ENCODE results near the gene STRBP.

DNA sequence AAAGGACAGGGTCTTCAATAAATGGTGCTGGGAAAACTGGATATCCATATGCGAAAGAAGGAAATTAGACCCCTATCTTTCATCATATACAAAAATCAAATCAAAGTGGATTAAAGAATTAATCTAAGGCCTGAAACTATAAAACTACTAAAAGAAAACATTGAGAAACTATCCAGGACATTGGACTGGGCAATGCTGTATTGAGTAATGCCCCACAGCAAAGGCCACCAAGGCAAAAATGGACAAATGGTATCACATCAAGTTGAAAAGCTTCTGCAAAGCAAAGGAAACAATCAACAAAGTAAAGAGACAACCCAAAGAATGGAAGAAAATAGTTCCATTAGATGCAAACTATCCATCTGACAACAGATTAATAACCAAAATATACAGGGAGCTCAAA, 72.3 kb downstream of the STRBP start:
- TF ChIP-seq, protein P1, sequence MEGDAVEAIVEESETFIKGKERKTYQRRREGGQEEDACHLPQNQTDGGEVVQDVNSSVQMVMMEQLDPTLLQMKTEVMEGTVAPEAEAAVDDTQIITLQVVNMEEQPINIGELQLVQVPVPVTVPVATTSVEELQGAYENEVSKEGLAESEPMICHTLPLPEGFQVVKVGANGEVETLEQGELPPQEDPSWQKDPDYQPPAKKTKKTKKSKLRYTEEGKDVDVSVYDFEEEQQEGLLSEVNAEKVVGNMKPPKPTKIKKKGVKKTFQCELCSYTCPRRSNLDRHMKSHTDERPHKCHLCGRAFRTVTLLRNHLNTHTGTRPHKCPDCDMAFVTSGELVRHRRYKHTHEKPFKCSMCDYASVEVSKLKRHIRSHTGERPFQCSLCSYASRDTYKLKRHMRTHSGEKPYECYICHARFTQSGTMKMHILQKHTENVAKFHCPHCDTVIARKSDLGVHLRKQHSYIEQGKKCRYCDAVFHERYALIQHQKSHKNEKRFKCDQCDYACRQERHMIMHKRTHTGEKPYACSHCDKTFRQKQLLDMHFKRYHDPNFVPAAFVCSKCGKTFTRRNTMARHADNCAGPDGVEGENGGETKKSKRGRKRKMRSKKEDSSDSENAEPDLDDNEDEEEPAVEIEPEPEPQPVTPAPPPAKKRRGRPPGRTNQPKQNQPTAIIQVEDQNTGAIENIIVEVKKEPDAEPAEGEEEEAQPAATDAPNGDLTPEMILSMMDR (conservative IDR thresholded peaks at IDR 0.05; ENCODE audit: low read depth, low read length): no peak
- no peak for TF ChIP-seq RAD21 (IDR thresholded peaks at IDR 0.05; ENCODE audit: low read length)
- TF ChIP-seq POLR2A (IDR thresholded peaks at IDR 0.05; ENCODE audit: low read depth, low read length): no peak
- TF ChIP-seq, protein P2, sequence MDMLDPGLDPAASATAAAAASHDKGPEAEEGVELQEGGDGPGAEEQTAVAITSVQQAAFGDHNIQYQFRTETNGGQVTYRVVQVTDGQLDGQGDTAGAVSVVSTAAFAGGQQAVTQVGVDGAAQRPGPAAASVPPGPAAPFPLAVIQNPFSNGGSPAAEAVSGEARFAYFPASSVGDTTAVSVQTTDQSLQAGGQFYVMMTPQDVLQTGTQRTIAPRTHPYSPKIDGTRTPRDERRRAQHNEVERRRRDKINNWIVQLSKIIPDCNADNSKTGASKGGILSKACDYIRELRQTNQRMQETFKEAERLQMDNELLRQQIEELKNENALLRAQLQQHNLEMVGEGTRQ (IDR thresholded peaks at IDR 0.05; ENCODE audit: low read depth, low read length): no peak
- TF ChIP-seq FOS (IDR thresholded peaks at IDR 0.05; ENCODE audit: low read depth, low read length): no peak
- no peak for TF ChIP-seq MXI1 (IDR thresholded peaks at IDR 0.05; ENCODE audit: borderline replicate concordance, low read depth, low read length)
- TF ChIP-seq, protein P3, sequence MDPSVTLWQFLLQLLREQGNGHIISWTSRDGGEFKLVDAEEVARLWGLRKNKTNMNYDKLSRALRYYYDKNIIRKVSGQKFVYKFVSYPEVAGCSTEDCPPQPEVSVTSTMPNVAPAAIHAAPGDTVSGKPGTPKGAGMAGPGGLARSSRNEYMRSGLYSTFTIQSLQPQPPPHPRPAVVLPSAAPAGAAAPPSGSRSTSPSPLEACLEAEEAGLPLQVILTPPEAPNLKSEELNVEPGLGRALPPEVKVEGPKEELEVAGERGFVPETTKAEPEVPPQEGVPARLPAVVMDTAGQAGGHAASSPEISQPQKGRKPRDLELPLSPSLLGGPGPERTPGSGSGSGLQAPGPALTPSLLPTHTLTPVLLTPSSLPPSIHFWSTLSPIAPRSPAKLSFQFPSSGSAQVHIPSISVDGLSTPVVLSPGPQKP (IDR thresholded peaks at IDR 0.05; ENCODE audit: borderline replicate concordance, low read depth, low read length): no peak
- TF ChIP-seq CEBPB (IDR thresholded peaks at IDR 0.05; ENCODE audit: low read depth, low read length): no peak
- TF ChIP-seq RFX5 (IDR thresholded peaks at IDR 0.05; ENCODE audit: low read depth, low read length): no peak
- no peak for TF ChIP-seq SMC3 (IDR thresholded peaks at IDR 0.05; ENCODE audit: low read depth, low read length)
- no peak for TF ChIP-seq BHLHE40 (IDR thresholded peaks at IDR 0.05; ENCODE audit: low read depth, low read length)
- no peak for TF ChIP-seq MAFK (IDR thresholded peaks at IDR 0.05; ENCODE audit: low read depth, low read length)
- no peak for TF ChIP-seq MAZ (IDR thresholded peaks at IDR 0.05; ENCODE audit: borderline replicate concordance, low read depth, low read length)
- no peak for TF ChIP-seq NFE2L2 (IDR thresholded peaks at IDR 0.05; ENCODE audit: low read depth, low read length)

Data from IMR-90 (cell line).